Measurements from ENCODE around the gene CAMK1G.

CAMK1G gene

GRCh38 chr1:209643285-209644020 is 59.9 kb downstream of the CAMK1G start:
- no peak for DNase-seq

- no peak for DNase-seq
These were observed 62.3 kb downstream of the CAMK1G start for GRCh38 chr1:209645574-209646452.

GRCh38 chr1:209646558-209646957 is 63.0 kb downstream of the CAMK1G start:
- DNase-seq: no peak

GRCh38 chr1:209647156-209647555 is 63.6 kb downstream of the CAMK1G start:
- no peak for DNase-seq

- DNase-seq: no peak
These were observed 64.8 kb downstream of the CAMK1G start for GRCh38 chr1:209648346-209648745.

GRCh38 chr1:209648931-209649776 is 65.6 kb downstream of the CAMK1G start:
- no peak for DNase-seq

GRCh38 chr1:209650454-209650853 is 66.9 kb downstream of the CAMK1G start:
- DNase-seq: no peak

- peak; percentile 12 for DNase-seq
These were observed 67.6 kb downstream of the CAMK1G start for GRCh38 chr1:209651138-209651587.

GRCh38 chr1:209652121-209652735 is 68.7 kb downstream of the CAMK1G start, which contains the start of gene LAMB3:
Gene LAMB3, minus strand, starts transcription at chr1:209652425. Its CDS starts 1,481 bp downstream, at chr1:209650944.
- no peak for DNase-seq

GRCh38 chr1:209652873-209653401 is 69.4 kb downstream of the CAMK1G start:
- DNase-seq: no peak

GRCh38 chr1:209653915-209654351 is 70.4 kb downstream of the CAMK1G start:
- DNase-seq: no peak

GRCh38 chr1:209655411-209656231 is 72.1 kb downstream of the CAMK1G start:
- DNase-seq: no peak

- no peak for DNase-seq
These were observed 73.8 kb downstream of the CAMK1G start for GRCh38 chr1:209657140-209657879.

- no peak for DNase-seq
These were observed 74.4 kb downstream of the CAMK1G start for GRCh38 chr1:209657918-209658317.

GRCh38 chr1:209659909-209660308 is 76.4 kb downstream of the CAMK1G start:
- no peak for DNase-seq

- no peak for DNase-seq
These were observed 77.6 kb downstream of the CAMK1G start for GRCh38 chr1:209661071-209661470.

- DNase-seq: no peak
These were observed 79.4 kb downstream of the CAMK1G start for GRCh38 chr1:209662879-209663327.
